HCT116 (cell line): ENCODE data around the gene MYO1E. TPM values are rescaled to one million over a fixed set of nuclear protein-coding genes. Genes with fewer than 3 reads are reported as not detected.

ENCODE experiments used
- ATAC-seq: fragments of 200-7000 bp; cut with Tn5 transposase; 2 replicates; pipeline ENCODE4 v1.9.1; 2020; ENCODE audit warnings: mild to moderate bottlenecking, moderate library complexity
- BruUV-seq: library from RNA; stranded (reverse); fragments of 400-500 nt; replicated peaks from 2 replicates; lab custom pipeline; 2021; lab: Mats Ljungman, UMichigan
- CTCF ChIA-PET: fragments of 300-600 bp; sonication (Branson Sonifier 250); formaldehyde crosslinking; loops from one replicate; lab custom pipeline; 2021; ENCODE audit warnings: antibody characterized with exemption; lab: Charles Lee
- POLR2A ChIA-PET: fragments of 300-600, 350-600 bp; sonication (Branson Sonifier 250); formaldehyde crosslinking; loops from one replicate; lab custom pipeline; 2021; ENCODE audit warnings: antibody characterized with exemption; lab: Charles Lee
- RAD21 ChIA-PET, 2 experiments: fragments of 300-600 bp; sonication (Branson Sonifier 250); formaldehyde crosslinking; loops; one replicate each; lab custom pipeline; 2023; ENCODE audit warnings: low total read pairs in 2 of 2; ENCODE audit not compliant: uncharacterized antibody in 2 of 2, unreplicated experiment in 2 of 2, low non-redundant PET in 1 of 2; lab: Charles Lee
- DNase-seq: peaks from one replicate; pipeline ENCODE4 v3.0.0-alpha.2; 2010; ENCODE audit warnings: low read depth, low spot score
- H2AFZ ChIP-seq: fragments of 200-600 bp; shearing (Covaris generic), sonication (generic); 2 replicates; pipeline ENCODE4 v1.6.1; 2017; ENCODE audit warnings: low read depth, mixed run types, mixed read lengths, antibody characterized with exemption, low read length; ENCODE audit not compliant: poor library complexity, severe bottlenecking
- H3K27ac ChIP-seq: 2 replicates; pipeline ENCODE4 v1.5.1; 2012; ENCODE audit warnings: low read depth, low read length
- H3K27me3 ChIP-seq: fragments of 200-600 bp; sonication (generic); 2 replicates; pipeline ENCODE4 v1.6.1; 2016; ENCODE audit warnings: mixed run types, low read length, mixed read lengths; ENCODE audit not compliant: insufficient read depth
- H3K36me3 ChIP-seq, 2 experiments: fragments of 200-500 bp in 1 of 2; fragments of 200-600 bp in 1 of 2; sonication (Bioruptor generic) in 1 of 2; sonication (generic) in 1 of 2; 2 replicates each; pipeline versions ENCODE4 v1.5.1 to v1.6.1; 2014 to 2016; ENCODE audit warnings: low read length in 2 of 2, inconsistent platforms in 1 of 2, mixed read lengths in 1 of 2, mixed run types in 1 of 2; ENCODE audit not compliant: insufficient read depth in 2 of 2, control insufficient read depth in 1 of 2
- H3K4me1 ChIP-seq, 2 experiments: fragments of 200-600 bp in 1 of 2; sonication (generic) in 1 of 2; 2 replicates each; pipeline versions ENCODE4 v1.5.1 to v1.6.1; 2012 to 2017; ENCODE audit warnings: low read length in 2 of 2, inconsistent platforms in 1 of 2, mild to moderate bottlenecking in 1 of 2, mixed read lengths in 1 of 2, mixed run types in 1 of 2, moderate library complexity in 1 of 2; ENCODE audit not compliant: insufficient read depth in 2 of 2, control insufficient read depth in 1 of 2
- H3K4me2 ChIP-seq: fragments of 200-600 bp; sonication (generic); 2 replicates; pipeline ENCODE4 v1.6.1; 2017; ENCODE audit warnings: mixed run types, low read length, mixed read lengths
- H3K4me3 ChIP-seq, 2 experiments: fragments of 200-600 bp in 1 of 2; sonication (generic) in 1 of 2; replicated peaks in 1 of 2; 2 replicates each; pipeline ENCODE4 v1.5.1; 2011 to 2016; ENCODE audit warnings: low read length in 2 of 2, control low read depth in 1 of 2, low read depth in 1 of 2, mild to moderate bottlenecking in 1 of 2, mixed read lengths in 1 of 2, mixed run types in 1 of 2
- H3K79me2 ChIP-seq: fragments of 200-600 bp; sonication (generic); 2 replicates; pipeline ENCODE4 v1.6.1; 2017; ENCODE audit warnings: mild to moderate bottlenecking, mixed run types, low read length, moderate library complexity, mixed read lengths; ENCODE audit not compliant: insufficient read depth
- H3K9ac ChIP-seq: fragments of 200-600 bp; sonication (generic); 2 replicates; pipeline ENCODE4 v1.6.1; 2016; ENCODE audit warnings: low read length, mixed read lengths
- H3K9me2 ChIP-seq: fragments of 200-600 bp; sonication (generic), shearing (Covaris generic); 2 replicates; pipeline ENCODE4 v1.6.1; 2017; ENCODE audit warnings: mixed run types, mild to moderate bottlenecking, moderate library complexity; ENCODE audit not compliant: insufficient read depth
- H3K9me3 ChIP-seq, 2 experiments: fragments of 200-500 bp in 1 of 2; fragments of 200-600 bp in 1 of 2; sonication (Bioruptor generic) in 1 of 2; sonication (generic) in 1 of 2; 2 replicates each; pipeline ENCODE4 v1.6.1; 2014 to 2017; ENCODE audit warnings: low read length in 2 of 2, mixed read lengths in 2 of 2, inconsistent platforms in 1 of 2, low read depth in 1 of 2, mild to moderate bottlenecking in 1 of 2, mixed run types in 1 of 2, moderate library complexity in 1 of 2; ENCODE audit not compliant: control insufficient read depth in 1 of 2, insufficient read depth in 1 of 2
- H4K20me1 ChIP-seq: fragments of 200-600 bp; sonication (generic), shearing (Covaris generic); 2 replicates; pipeline ENCODE4 v1.6.1; 2017; ENCODE audit warnings: mixed run types, mild to moderate bottlenecking, moderate library complexity; ENCODE audit not compliant: insufficient read depth
- CBX3 ChIP-seq: IDR thresholded peaks from 2 replicates; pipeline ENCODE4 v1.6.1; 2012; ENCODE audit warnings: low read depth
- CEBPB ChIP-seq: IDR thresholded peaks from 2 replicates; pipeline ENCODE4 v1.6.1; 2012; ENCODE audit warnings: low read depth
- EGR1 ChIP-seq: IDR thresholded peaks from 2 replicates; pipeline ENCODE4 v1.6.1; 2012; ENCODE audit warnings: low read depth
- EZH2 ChIP-seq: fragments of 200-600 bp; sonication (generic); IDR thresholded peaks from 2 replicates; pipeline ENCODE4 v1.6.1; 2017; ENCODE audit warnings: antibody characterized with exemption, mixed run types
- FOSL1 ChIP-seq: IDR thresholded peaks from 2 replicates; pipeline ENCODE4 v1.6.1; 2012; ENCODE audit warnings: low read depth
- JUND ChIP-seq: IDR thresholded peaks from 2 replicates; pipeline ENCODE4 v1.6.1; 2012
- POLR2A ChIP-seq: IDR thresholded peaks from 2 replicates; pipeline ENCODE4 v1.7.0; 2011; ENCODE audit warnings: borderline replicate concordance; ENCODE audit not compliant: insufficient read depth, insufficient read length; ENCODE audit errors: extremely low read depth
- RAD21 ChIP-seq: IDR thresholded peaks from 2 replicates; pipeline ENCODE4 v1.6.1; 2012; ENCODE audit warnings: low read depth, mild to moderate bottlenecking
- SIN3A ChIP-seq: IDR thresholded peaks from 2 replicates; pipeline ENCODE4 v1.6.1; 2012; ENCODE audit warnings: low read depth
- SP1 ChIP-seq: IDR thresholded peaks from 2 replicates; pipeline ENCODE4 v1.6.1; 2012; ENCODE audit warnings: low read depth
- SRF ChIP-seq: IDR thresholded peaks from 2 replicates; pipeline ENCODE4 v1.6.1; 2012; ENCODE audit warnings: low read depth
- TCF7L2 ChIP-seq: IDR thresholded peaks from 2 replicates; pipeline ENCODE4 v1.7.0; 2011; ENCODE audit warnings: borderline replicate concordance, inconsistent platforms; ENCODE audit not compliant: insufficient read depth, insufficient read length; ENCODE audit errors: extremely low read depth
- ZFX ChIP-seq: fragments of 450-650 bp; IDR thresholded peaks from 2 replicates; pipeline ENCODE4 v1.6.1; 2017
- intact Hi-C: fragments of 100-400 bp; cut with micrococcal nuclease; formaldehyde crosslinking; loops from 2 replicates; pipeline ENCODE4 v1.10.0; 2022
- total RNA-seq: library from RNA; stranded (reverse); gene quantifications from one replicate; pipeline ENCODE4 v1.2.1, GENCODE V29; 2021; ENCODE audit not compliant: unreplicated experiment
- TF ChIP-seq, protein P1 (sequence below): IDR thresholded peaks from 2 replicates; pipeline ENCODE4 v1.6.1; 2012
- TF ChIP-seq, protein P2 (sequence below): IDR thresholded peaks from 2 replicates; pipeline ENCODE4 v1.6.1; 2012
- TF ChIP-seq, protein P3 (sequence below): IDR thresholded peaks from 2 replicates; pipeline ENCODE4 v1.6.1; 2012; ENCODE audit warnings: low read depth

The MYO1E gene
- total RNA-seq, 1 experiment from 2014 or later: 182 TPM

- Histone ChIP-seq H3K36me3 (no peaks in the 10 kb centered on the region), H3K79me2 (peaks cover 8% of the 10 kb centered on the region; the same call in 1 of the 2 replicates), H3K27ac (no peak overlapping the region), H3K27me3 (no peaks in the 10 kb centered on the region), H4K20me1 (no peaks in the 10 kb centered on the region), H3K9ac (no peak overlapping the region), H3K4me1 (peaks cover 0 to 20% of the 10 kb centered on the region in 2 experiments; a peak in 2 of 4 replicates), H3K9me2 (no peaks in the 10 kb centered on the region), H3K9me3 (no peaks in the 10 kb centered on the region), H3K4me3 (no peak overlapping the region), H3K4me2 (no peak overlapping the region), H2AFZ (no peak overlapping the region)
- TF ChIP-seq TCF7L2 (no peak), SIN3A (no peak), POLR2A (no peak), JUND (no peak), RAD21 (no peak), ZFX (no peak), SRF (no peak), SP1 (no peak), FOSL1 (no peak), CBX3 (no peak), EGR1 (no peak), CEBPB (no peak), EZH2 (no peak)
- TF ChIP-seq, protein P1, sequence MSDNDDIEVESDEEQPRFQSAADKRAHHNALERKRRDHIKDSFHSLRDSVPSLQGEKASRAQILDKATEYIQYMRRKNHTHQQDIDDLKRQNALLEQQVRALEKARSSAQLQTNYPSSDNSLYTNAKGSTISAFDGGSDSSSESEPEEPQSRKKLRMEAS: no peak
- TF ChIP-seq, protein P2, sequence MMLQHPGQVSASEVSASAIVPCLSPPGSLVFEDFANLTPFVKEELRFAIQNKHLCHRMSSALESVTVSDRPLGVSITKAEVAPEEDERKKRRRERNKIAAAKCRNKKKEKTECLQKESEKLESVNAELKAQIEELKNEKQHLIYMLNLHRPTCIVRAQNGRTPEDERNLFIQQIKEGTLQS: no peak
- TF ChIP-seq, protein P3, sequence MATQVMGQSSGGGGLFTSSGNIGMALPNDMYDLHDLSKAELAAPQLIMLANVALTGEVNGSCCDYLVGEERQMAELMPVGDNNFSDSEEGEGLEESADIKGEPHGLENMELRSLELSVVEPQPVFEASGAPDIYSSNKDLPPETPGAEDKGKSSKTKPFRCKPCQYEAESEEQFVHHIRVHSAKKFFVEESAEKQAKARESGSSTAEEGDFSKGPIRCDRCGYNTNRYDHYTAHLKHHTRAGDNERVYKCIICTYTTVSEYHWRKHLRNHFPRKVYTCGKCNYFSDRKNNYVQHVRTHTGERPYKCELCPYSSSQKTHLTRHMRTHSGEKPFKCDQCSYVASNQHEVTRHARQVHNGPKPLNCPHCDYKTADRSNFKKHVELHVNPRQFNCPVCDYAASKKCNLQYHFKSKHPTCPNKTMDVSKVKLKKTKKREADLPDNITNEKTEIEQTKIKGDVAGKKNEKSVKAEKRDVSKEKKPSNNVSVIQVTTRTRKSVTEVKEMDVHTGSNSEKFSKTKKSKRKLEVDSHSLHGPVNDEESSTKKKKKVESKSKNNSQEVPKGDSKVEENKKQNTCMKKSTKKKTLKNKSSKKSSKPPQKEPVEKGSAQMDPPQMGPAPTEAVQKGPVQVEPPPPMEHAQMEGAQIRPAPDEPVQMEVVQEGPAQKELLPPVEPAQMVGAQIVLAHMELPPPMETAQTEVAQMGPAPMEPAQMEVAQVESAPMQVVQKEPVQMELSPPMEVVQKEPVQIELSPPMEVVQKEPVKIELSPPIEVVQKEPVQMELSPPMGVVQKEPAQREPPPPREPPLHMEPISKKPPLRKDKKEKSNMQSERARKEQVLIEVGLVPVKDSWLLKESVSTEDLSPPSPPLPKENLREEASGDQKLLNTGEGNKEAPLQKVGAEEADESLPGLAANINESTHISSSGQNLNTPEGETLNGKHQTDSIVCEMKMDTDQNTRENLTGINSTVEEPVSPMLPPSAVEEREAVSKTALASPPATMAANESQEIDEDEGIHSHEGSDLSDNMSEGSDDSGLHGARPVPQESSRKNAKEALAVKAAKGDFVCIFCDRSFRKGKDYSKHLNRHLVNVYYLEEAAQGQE: no peak
- no peak for DNase-seq
- no TSS peak for BruUV-seq
- RAD21 ChIA-PET: no interaction called here
- POLR2A ChIA-PET: no interaction called here
- CTCF ChIA-PET: no interaction called here
- intact Hi-C loops: no loop called here
- ATAC-seq: no peak
These were observed 130.0 kb downstream of the MYO1E start for GRCh38 chr15:59242649-59243048.
